ENCODE measurements around the gene SH3PXD2A.

Gene SH3PXD2A

GRCh38 chr10:103806395-103807187, 48.8 kb downstream of the SH3PXD2A start:
- DNase-seq: no peak

GRCh38 chr10:103805781-103806180, 49.6 kb downstream of the SH3PXD2A start:
- DNase-seq: no peak

GRCh38 chr10:103804871-103805270, 50.5 kb downstream of the SH3PXD2A start:
- no peak for DNase-seq

- DNase-seq: peak; percentile 20
Measured at GRCh38 chr10:103803941-103804340, 51.4 kb downstream of the SH3PXD2A start.

- DNase-seq: no peak
Measured at GRCh38 chr10:103802637-103803353, 52.6 kb downstream of the SH3PXD2A start.

- DNase-seq: no peak
Measured at GRCh38 chr10:103802081-103802480, 53.3 kb downstream of the SH3PXD2A start.

- DNase-seq: peak; percentile 47
Measured at GRCh38 chr10:103800789-103801540, 54.4 kb downstream of the SH3PXD2A start.

GRCh38 chr10:103800089-103800488, 55.3 kb downstream of the SH3PXD2A start:
- DNase-seq: no peak

- DNase-seq: no peak
Measured at GRCh38 chr10:103799341-103799740, 56.0 kb downstream of the SH3PXD2A start.

GRCh38 chr10:103798511-103798910, 56.9 kb downstream of the SH3PXD2A start:
- DNase-seq: no peak

GRCh38 chr10:103797857-103798256, 57.5 kb downstream of the SH3PXD2A start:
- DNase-seq: no peak

- DNase-seq: no peak
Measured at GRCh38 chr10:103795634-103796270, 59.6 kb downstream of the SH3PXD2A start.

GRCh38 chr10:103794996-103795395, 60.4 kb downstream of the SH3PXD2A start:
- DNase-seq: no peak

- DNase-seq: no peak
Measured at GRCh38 chr10:103793920-103794883, 61.2 kb downstream of the SH3PXD2A start.

GRCh38 chr10:103793429-103793828, 61.9 kb downstream of the SH3PXD2A start:
- DNase-seq: no peak

GRCh38 chr10:103792547-103792946, 62.8 kb downstream of the SH3PXD2A start:
- no peak for DNase-seq

GRCh38 chr10:103791858-103792257, 63.5 kb downstream of the SH3PXD2A start:
- DNase-seq: no peak

- no peak for DNase-seq
Measured at GRCh38 chr10:103791291-103791690, 64.1 kb downstream of the SH3PXD2A start.

GRCh38 chr10:103790580-103790979, 64.8 kb downstream of the SH3PXD2A start:
- no peak for DNase-seq

GRCh38 chr10:103789771-103790201, 65.6 kb downstream of the SH3PXD2A start:
- no peak for DNase-seq

GRCh38 chr10:103789161-103789560, 66.2 kb downstream of the SH3PXD2A start:
- no peak for DNase-seq

- DNase-seq: no peak
Measured at GRCh38 chr10:103787331-103787730, 68.0 kb downstream of the SH3PXD2A start.

Data from CD4-positive, alpha-beta T cell treated with Interleukin-12 subunit alpha and Interleukin-12 subunit beta, for 1 hour (primary cell).